ENCODE results near the gene OXCT1. TPM values are rescaled to one million over a fixed set of nuclear protein-coding genes. Genes with fewer than 3 reads are reported as not detected.
"Not testable (repeated sequence)": the region's sequence is repeated elsewhere in the genome, so short reads cannot be mapped to it uniquely, and the experiment has no call there.

OXCT1 gene
- polyA plus RNA-seq, 1 donor: 19.4 TPM

DNA sequence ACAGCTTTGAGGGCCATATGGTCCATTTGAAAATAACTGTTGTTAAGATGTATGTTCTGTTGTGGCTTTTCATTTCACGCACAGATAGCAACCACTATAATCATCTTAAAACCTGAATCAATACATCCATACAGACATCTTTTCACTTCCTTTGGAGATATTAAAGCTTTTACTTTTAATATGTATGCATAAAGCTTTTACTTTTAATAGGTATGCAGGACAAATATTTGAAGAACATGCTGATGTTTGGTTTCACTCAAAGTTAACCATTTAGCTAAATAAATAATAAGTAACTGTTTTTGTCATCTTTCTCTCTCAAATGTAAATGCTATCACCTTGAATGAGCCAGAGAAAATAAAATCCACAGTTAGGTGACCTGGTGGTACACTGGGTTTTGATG lies 108.6 kb downstream of the OXCT1 start:
- no peak overlapping the region for H3K4me3 ChIP-seq (ENCODE audit: low read length)
- H3K36me3 ChIP-seq (ENCODE audit: control insufficient read depth, insufficient read depth, low read length): no peaks in the 10 kb centered on the region
- no CpG with 5 or more reads among the region's 1 CpG for WGBS (ENCODE audit: insufficient coverage, low lambda C conversion rate)
- no peaks in the 10 kb centered on the region for H3K4me1 ChIP-seq (ENCODE audit: control insufficient read depth, insufficient read depth, low read length)
- H3K9me3 ChIP-seq (ENCODE audit: control insufficient read depth, low read depth, low read length): no peaks in the 10 kb centered on the region
- H3K27me3 ChIP-seq (ENCODE audit: control insufficient read depth, insufficient read depth, low read length): no peaks in the 10 kb centered on the region
- H3K27ac ChIP-seq (ENCODE audit: low read length): no peak overlapping the region
- DNase-seq: no peak

DNA sequence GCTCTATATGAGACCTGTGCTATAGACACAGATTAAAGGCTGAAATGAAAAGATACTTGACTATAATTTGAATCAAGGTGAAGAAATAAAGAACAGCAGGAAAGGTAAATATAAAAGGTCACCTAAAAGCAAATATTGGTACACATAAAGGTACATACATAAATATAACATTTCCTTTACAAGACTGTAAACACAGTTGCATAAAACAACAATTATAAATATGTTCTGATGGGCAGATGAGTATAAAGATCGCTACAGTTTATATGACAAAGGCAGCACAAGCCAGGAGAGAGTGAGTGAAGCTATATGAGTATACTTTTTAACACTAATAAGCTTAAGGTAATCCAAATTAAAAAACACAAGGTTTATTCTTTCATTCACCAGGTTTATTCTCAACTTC lies 114.5 kb downstream of the OXCT1 start:
- no CpG with 5 or more reads among the region's 1 CpG for WGBS (ENCODE audit: insufficient coverage, low lambda C conversion rate)
- Histone ChIP-seq H3K4me1 (ENCODE audit: control insufficient read depth, insufficient read depth, low read length) (no peaks in the 10 kb centered on the region), H3K27me3 (ENCODE audit: control insufficient read depth, insufficient read depth, low read length) (no peaks in the 10 kb centered on the region), H3K9me3 (ENCODE audit: control insufficient read depth, low read depth, low read length) (no peaks in the 10 kb centered on the region), H3K27ac (ENCODE audit: low read length) (no peak overlapping the region), H3K4me3 (ENCODE audit: low read length) (no peak overlapping the region), H3K36me3 (ENCODE audit: control insufficient read depth, insufficient read depth, low read length) (no peaks in the 10 kb centered on the region)
- DNase-seq: no peak

DNA sequence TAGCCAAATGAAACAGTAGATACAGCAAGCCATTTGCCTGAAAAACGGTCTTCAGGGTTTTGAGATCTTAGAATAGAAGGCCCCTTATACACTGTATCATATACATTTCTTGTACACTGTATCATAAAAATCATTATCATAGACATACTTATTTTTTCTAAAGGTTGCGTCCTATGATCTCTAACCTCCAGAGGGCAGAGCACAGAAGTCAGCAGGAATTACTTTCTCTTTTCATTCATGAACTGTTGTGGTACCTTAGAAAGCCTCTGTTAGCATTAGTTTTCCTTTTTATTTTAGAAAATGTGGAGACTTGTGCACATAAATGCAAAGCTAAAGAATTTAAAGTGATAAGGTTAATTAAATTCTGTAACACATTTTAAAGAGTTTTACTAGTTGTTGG lies 115.4 kb downstream of the OXCT1 start:
- Histone ChIP-seq H3K27ac (ENCODE audit: low read length) (no peak overlapping the region), H3K27me3 (ENCODE audit: control insufficient read depth, insufficient read depth, low read length) (no peaks in the 10 kb centered on the region), H3K4me3 (ENCODE audit: low read length) (no peak overlapping the region), H3K4me1 (ENCODE audit: control insufficient read depth, insufficient read depth, low read length) (no peaks in the 10 kb centered on the region), H3K9me3 (ENCODE audit: control insufficient read depth, low read depth, low read length) (no peaks in the 10 kb centered on the region), H3K36me3 (ENCODE audit: control insufficient read depth, insufficient read depth, low read length) (no peaks in the 10 kb centered on the region)
- DNase-seq: peak in 1 of 2 donors; percentile 11
- WGBS (ENCODE audit: insufficient coverage, low lambda C conversion rate): no CpG with 5 or more reads among the region's 2 CpGs

DNA sequence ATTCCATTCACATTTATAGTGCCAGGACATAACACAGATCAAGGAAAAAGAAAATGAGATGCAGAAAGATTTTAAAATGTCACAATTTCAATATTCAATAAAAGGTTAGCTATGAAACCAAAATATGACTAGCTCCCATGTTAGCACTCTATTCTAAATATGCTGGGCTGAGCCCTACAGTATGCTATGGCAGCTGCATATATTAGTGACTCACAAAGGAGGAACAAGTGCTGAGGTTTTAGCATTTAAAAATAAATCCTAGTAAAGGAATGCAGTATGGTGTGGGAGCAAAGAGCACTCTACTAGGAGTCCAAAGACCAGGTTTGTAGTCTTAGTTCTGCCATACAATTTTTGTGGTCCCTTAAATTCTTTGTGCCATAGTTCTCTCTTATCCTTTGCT lies 118.4 kb downstream of the OXCT1 start:
- no peaks in the 10 kb centered on the region for H3K27me3 ChIP-seq (ENCODE audit: control insufficient read depth, insufficient read depth, low read length)
- H3K9me3 ChIP-seq (ENCODE audit: control insufficient read depth, low read depth, low read length): no peaks in the 10 kb centered on the region
- H3K4me1 ChIP-seq (ENCODE audit: control insufficient read depth, insufficient read depth, low read length): no peaks in the 10 kb centered on the region
- H3K27ac ChIP-seq (ENCODE audit: low read length): no peak overlapping the region
- peaks cover 2% of the 10 kb centered on the region for H3K36me3 ChIP-seq (ENCODE audit: control insufficient read depth, insufficient read depth, low read length)
- DNase-seq: no peak
- no peak overlapping the region for H3K4me3 ChIP-seq (ENCODE audit: low read length)

DNA sequence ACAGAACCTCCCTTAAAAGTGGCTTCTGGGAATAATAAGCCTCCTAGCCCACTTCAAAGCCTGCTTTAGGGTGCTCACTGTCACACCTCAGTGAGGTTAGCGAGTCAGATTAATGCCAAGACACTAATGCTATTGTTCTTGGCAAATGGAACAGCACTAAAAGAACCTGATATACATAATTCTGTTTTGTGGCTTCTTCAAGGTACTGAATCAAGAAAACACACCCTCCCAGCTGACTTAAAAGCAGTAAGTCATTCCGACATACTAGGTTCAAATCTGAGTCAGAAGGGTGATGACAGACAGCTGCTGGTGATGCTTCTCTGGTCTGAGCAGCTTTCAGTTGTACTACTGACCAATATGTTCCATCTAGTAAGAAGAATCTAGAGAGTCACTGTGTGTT lies 121.6 kb downstream of the OXCT1 start:
- no peak overlapping the region for H3K27ac ChIP-seq (ENCODE audit: low read length)
- no peak for DNase-seq
- no peaks in the 10 kb centered on the region for H3K9me3 ChIP-seq (ENCODE audit: control insufficient read depth, low read depth, low read length)
- no peaks in the 10 kb centered on the region for H3K4me1 ChIP-seq (ENCODE audit: control insufficient read depth, insufficient read depth, low read length)
- H3K36me3 ChIP-seq (ENCODE audit: control insufficient read depth, insufficient read depth, low read length): peaks cover 5% of the 10 kb centered on the region
- no peak overlapping the region for H3K4me3 ChIP-seq (ENCODE audit: low read length)
- H3K27me3 ChIP-seq (ENCODE audit: control insufficient read depth, insufficient read depth, low read length): no peaks in the 10 kb centered on the region
- WGBS (ENCODE audit: insufficient coverage, low lambda C conversion rate): no CpG with 5 or more reads among the region's 2 CpGs

DNA sequence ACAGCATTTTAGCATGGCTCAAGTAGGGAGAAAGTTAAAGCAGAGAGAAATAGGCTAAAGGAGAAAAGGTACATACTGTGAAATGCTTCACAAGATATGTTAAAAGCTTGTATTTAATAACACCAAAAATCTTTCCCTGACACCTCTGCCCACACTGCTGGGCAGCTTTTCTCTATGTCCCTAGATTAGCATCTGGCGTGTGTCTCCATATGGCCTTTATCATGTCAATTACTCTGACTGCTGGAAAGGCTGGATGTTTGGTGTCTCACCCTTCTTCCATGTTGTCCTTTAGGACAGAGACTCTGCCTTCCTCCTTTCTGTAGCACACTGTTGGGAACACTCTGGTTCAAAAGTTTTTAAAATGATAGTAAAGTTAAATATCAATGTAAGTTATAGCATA lies 122.5 kb downstream of the OXCT1 start:
- Histone ChIP-seq H3K27ac (ENCODE audit: low read length) (no peak overlapping the region), H3K9me3 (ENCODE audit: control insufficient read depth, low read depth, low read length) (no peaks in the 10 kb centered on the region), H3K27me3 (ENCODE audit: control insufficient read depth, insufficient read depth, low read length) (no peaks in the 10 kb centered on the region), H3K4me1 (ENCODE audit: control insufficient read depth, insufficient read depth, low read length) (no peaks in the 10 kb centered on the region), H3K4me3 (ENCODE audit: low read length) (no peak overlapping the region), H3K36me3 (ENCODE audit: control insufficient read depth, insufficient read depth, low read length) (peaks cover 5% of the 10 kb centered on the region)
- WGBS (ENCODE audit: insufficient coverage, low lambda C conversion rate): no CpG with 5 or more reads among the region's 1 CpG
- DNase-seq: no peak

DNA sequence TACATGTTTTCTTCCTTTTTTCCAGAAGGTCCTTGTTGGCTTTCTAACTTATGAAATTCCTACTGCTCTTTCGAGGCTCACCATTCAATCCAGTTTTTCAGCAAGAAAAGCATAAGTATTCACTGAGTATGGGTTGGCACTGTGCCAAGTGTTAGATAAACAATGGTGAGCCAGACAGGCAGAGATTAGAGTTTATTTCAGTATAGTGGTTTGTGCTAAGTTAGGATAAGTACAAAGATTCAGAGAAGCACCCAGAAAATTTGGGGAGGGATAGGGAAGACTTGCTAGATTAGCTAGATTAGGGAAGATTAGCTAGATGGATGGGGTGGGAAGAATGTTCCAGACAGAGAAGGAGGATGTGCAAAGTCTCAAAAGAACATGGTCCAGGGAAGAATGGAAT lies 122.9 kb downstream of the OXCT1 start:
- Histone ChIP-seq H3K4me3 (ENCODE audit: low read length) (no peak overlapping the region), H3K9me3 (ENCODE audit: control insufficient read depth, low read depth, low read length) (no peaks in the 10 kb centered on the region), H3K27me3 (ENCODE audit: control insufficient read depth, insufficient read depth, low read length) (no peaks in the 10 kb centered on the region), H3K36me3 (ENCODE audit: control insufficient read depth, insufficient read depth, low read length) (peaks cover 5% of the 10 kb centered on the region), H3K4me1 (ENCODE audit: control insufficient read depth, insufficient read depth, low read length) (no peaks in the 10 kb centered on the region), H3K27ac (ENCODE audit: low read length) (no peak overlapping the region)
- peak in 1 of 2 donors; percentile 11 for DNase-seq
- WGBS (ENCODE audit: insufficient coverage, low lambda C conversion rate): 20% methylated on average over 1 of the region's 1 CpG

DNA sequence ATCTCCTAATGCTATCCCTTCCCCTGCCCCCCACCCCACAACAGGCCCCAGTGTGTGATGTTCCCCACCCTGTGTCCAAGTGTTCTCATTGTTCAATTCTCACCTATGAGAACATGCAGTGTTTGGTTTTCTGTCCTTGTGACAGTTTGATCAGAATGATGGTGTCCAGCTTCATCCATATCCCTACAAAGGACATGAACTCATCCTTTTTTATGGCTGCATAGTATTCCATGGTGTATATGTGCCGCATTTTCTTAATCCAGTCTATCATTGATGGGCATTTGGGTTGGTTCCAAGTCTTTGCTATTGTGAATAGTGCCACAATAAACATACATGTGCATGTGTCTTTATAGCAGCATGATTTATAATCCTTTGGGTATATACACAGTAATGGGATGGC lies 127.6 kb downstream of the OXCT1 start:
- H3K4me1 ChIP-seq (ENCODE audit: control insufficient read depth, insufficient read depth, low read length); H3K9me3 ChIP-seq (ENCODE audit: control insufficient read depth, low read depth, low read length); H3K4me3 ChIP-seq (ENCODE audit: low read length); DNase-seq; H3K27me3 ChIP-seq (ENCODE audit: control insufficient read depth, insufficient read depth, low read length); H3K27ac ChIP-seq (ENCODE audit: low read length): not testable (repeated sequence)
- peaks cover 11% of the 10 kb centered on the region for H3K36me3 ChIP-seq (ENCODE audit: control insufficient read depth, insufficient read depth, low read length)
- no CpG with 5 or more reads among the region's 1 CpG for WGBS (ENCODE audit: insufficient coverage, low lambda C conversion rate)

DNA sequence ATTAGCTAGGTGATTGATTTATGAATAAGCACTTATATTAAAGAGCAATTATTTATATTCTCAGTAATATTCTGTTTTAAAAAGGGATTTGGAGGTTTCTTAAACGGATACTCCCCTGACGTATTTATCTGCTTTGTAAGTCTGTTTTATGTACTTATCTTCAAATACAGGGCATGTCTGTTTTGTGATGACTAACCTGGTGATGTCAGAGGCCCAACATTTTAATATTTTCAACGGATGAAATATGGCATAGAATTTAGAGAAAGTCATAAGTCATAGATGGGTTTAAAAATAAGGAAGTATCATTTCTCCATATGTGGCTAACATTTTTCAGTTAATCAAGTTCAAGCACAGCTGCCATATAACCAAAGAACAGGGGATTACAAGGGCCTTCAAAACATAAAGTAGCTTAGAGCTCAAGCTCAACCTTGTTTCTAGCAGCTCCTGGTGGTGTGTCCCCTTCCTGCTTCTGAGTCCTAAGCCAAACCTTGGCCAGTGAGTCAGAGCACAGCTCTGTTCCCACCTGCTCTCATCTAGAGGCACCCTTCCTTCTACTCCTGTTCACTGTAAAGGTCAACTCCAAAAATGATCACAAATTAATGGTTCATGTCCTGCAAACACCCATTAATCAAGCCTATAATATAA lies 131.4 kb downstream of the OXCT1 start:
- Histone ChIP-seq H3K27me3 (ENCODE audit: control insufficient read depth, insufficient read depth, low read length) (no peaks in the 10 kb centered on the region), H3K4me3 (ENCODE audit: low read length) (no peak overlapping the region), H3K36me3 (ENCODE audit: control insufficient read depth, insufficient read depth, low read length) (peaks cover 8% of the 10 kb centered on the region), H3K9me3 (ENCODE audit: control insufficient read depth, low read depth, low read length) (no peaks in the 10 kb centered on the region), H3K4me1 (ENCODE audit: control insufficient read depth, insufficient read depth, low read length) (no peaks in the 10 kb centered on the region), H3K27ac (ENCODE audit: low read length) (no peak overlapping the region)
- DNase-seq: no peak
- no CpG with 5 or more reads among the region's 3 CpGs for WGBS (ENCODE audit: insufficient coverage, low lambda C conversion rate)

DNA sequence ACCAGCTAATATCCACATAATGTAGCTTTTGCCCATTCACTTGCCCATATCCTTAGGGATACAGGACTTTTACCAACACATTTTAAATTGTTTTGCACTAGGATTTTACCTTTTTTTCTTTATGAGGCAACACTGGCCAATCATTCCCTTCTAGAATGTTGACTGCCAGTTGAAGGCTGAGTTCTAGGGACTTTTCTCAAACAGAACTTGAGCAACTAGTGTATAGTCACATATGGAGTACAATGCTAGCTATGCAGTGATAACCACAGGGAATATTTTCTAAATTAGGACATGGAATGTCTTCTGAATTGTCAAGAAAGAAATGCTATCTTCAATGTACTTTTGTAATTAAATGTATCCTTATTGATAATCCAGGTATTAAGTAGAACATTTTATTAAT lies 133.6 kb downstream of the OXCT1 start:
- DNase-seq: no peak

DNA sequence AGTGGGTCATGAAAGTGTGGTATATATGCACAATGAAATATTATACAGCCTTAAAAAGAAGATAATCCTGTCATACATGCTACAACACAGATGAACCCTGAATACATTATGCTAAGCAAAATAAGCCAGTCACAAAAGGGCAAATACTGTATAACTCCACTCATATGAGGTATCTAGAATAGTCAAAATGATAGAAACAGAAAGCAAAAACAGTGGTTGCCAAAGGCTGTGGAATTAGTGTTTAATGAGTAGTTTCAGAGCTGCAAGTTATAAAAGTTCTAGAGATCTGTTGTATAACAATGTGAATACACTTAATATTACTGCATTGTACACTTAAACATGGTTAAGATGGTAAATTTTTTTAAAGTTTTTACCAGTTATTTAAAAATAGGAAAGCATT lies 135.0 kb downstream of the OXCT1 start:
- H3K36me3 ChIP-seq (ENCODE audit: control insufficient read depth, insufficient read depth, low read length): peaks cover 8% of the 10 kb centered on the region
- DNase-seq: no peak
- H3K27me3 ChIP-seq (ENCODE audit: control insufficient read depth, insufficient read depth, low read length): no peaks in the 10 kb centered on the region
- H3K4me1 ChIP-seq (ENCODE audit: control insufficient read depth, insufficient read depth, low read length): no peaks in the 10 kb centered on the region
- no peaks in the 10 kb centered on the region for H3K9me3 ChIP-seq (ENCODE audit: control insufficient read depth, low read depth, low read length)
- H3K27ac ChIP-seq (ENCODE audit: low read length): no peak overlapping the region
- H3K4me3 ChIP-seq (ENCODE audit: low read length): no peak overlapping the region

More for the DNA sequence above, 133.6 kb downstream of the OXCT1 start:
- Histone ChIP-seq H3K4me1 (ENCODE audit: control insufficient read depth, insufficient read depth, low read length) (no peaks in the 10 kb centered on the region), H3K36me3 (ENCODE audit: control insufficient read depth, insufficient read depth, low read length) (peaks cover 8% of the 10 kb centered on the region), H3K27me3 (ENCODE audit: control insufficient read depth, insufficient read depth, low read length) (no peaks in the 10 kb centered on the region), H3K27ac (ENCODE audit: low read length) (no peak overlapping the region), H3K4me3 (ENCODE audit: low read length) (no peak overlapping the region), H3K9me3 (ENCODE audit: control insufficient read depth, low read depth, low read length) (no peaks in the 10 kb centered on the region)
